HepG2 (cell line): ENCODE data around the gene ATXN7L2. TPM values are rescaled to one million over a fixed set of nuclear protein-coding genes. Genes with fewer than 3 reads are reported as not detected.
A peak's percentile ranks its signal among the peaks of the same experiment; 100 is the strongest.

ENCODE experiments used
- ATM ChIP-seq: fragments of 450-650 bp; IDR thresholded peaks from 2 replicates; pipeline ENCODE4 v1.7.1; 2017; ENCODE audit warnings: mild to moderate bottlenecking, borderline replicate concordance
- EZH2 ChIP-seq: conservative IDR thresholded peaks from 2 replicates; pipeline ENCODE4 v1.6.1; 2012; ENCODE audit warnings: mild to moderate bottlenecking, low read depth, low read length, moderate library complexity
- GATAD1 ChIP-seq: IDR thresholded peaks from 2 replicates; pipeline ENCODE4 v1.6.1; 2016; ENCODE audit warnings: missing genetic modification reagents, missing compliant biosample characterization
- KLF11 ChIP-seq: IDR thresholded peaks from 2 replicates; pipeline ENCODE4 v1.6.1; 2016; ENCODE audit warnings: missing compliant biosample characterization
- PHF21A ChIP-seq: sonication (generic); formaldehyde crosslinking; IDR thresholded peaks from 2 replicates; pipeline ENCODE4 v1.5.0; 2020; ENCODE audit warnings: mild to moderate bottlenecking, missing genetic modification reagents
- RORA ChIP-seq: sonication (generic); formaldehyde crosslinking; IDR thresholded peaks from 2 replicates; pipeline ENCODE4 v1.5.0; 2020; ENCODE audit warnings: mild to moderate bottlenecking, missing genetic modification reagents, moderate library complexity
- SRSF4 ChIP-seq: fragments of 200-400 bp; formaldehyde crosslinking; IDR thresholded peaks from one replicate; pipeline ENCODE4 v1.6.1; 2018; ENCODE audit warnings: mild to moderate bottlenecking, low read depth, low read length, moderate library complexity; ENCODE audit not compliant: poor library complexity, severe bottlenecking
- TEAD2 ChIP-seq: sonication (generic); formaldehyde crosslinking; IDR thresholded peaks from 2 replicates; pipeline ENCODE4 v1.9.0; 2021; ENCODE audit warnings: missing genetic modification reagents
- ZNF263 ChIP-seq: sonication (generic); formaldehyde crosslinking; IDR thresholded peaks from 2 replicates; pipeline ENCODE4 v1.4.0; 2020; ENCODE audit warnings: missing genetic modification reagents
- ZNF292 ChIP-seq: sonication (generic); formaldehyde crosslinking; IDR thresholded peaks from 2 replicates; pipeline ENCODE4 v1.8.1; 2022; ENCODE audit warnings: mild to moderate bottlenecking, low read depth, missing genetic modification reagents, borderline replicate concordance
- ZNF317 ChIP-seq: sonication (generic); formaldehyde crosslinking; IDR thresholded peaks from 2 replicates; pipeline ENCODE4 v1.5.0; 2020; ENCODE audit warnings: mild to moderate bottlenecking, missing genetic modification reagents
- ZNF318 ChIP-seq: sonication (generic); formaldehyde crosslinking; IDR thresholded peaks from 2 replicates; pipeline ENCODE4 v1.4.0; 2020; ENCODE audit warnings: mild to moderate bottlenecking, missing genetic modification reagents
- ZNF619 ChIP-seq: sonication (generic); formaldehyde crosslinking; IDR thresholded peaks from 2 replicates; pipeline ENCODE4 v1.4.0; 2020; ENCODE audit warnings: mild to moderate bottlenecking, missing genetic modification reagents
- ZNF781 ChIP-seq: sonication (generic); formaldehyde crosslinking; IDR thresholded peaks from 2 replicates; pipeline ENCODE4 v1.5.1; 2020; ENCODE audit warnings: borderline replicate concordance, mild to moderate bottlenecking, missing genetic modification reagents; ENCODE audit errors: not compliant biosample characterization
- ZNF788 ChIP-seq: sonication (generic); formaldehyde crosslinking; IDR thresholded peaks from 2 replicates; pipeline ENCODE4 v1.5.0; 2020; ENCODE audit warnings: mild to moderate bottlenecking, missing genetic modification reagents, borderline replicate concordance
- polyA plus RNA-seq, 8 experiments: library from polyadenylated mRNA; depleted of rRNA in 3 of 8; stranded (reverse) in 7 of 8; unstranded in 1 of 8; fragments of >200 nt; fragmentation: Illumina TruSeq in 4 of 8; extraction: Trizol in 4 of 8; gene quantifications; 2 replicates each; pipeline versions ENCODE4 v1.2.1 to v1.2.3, GENCODE V29; 2011 to 2016; ENCODE audit warnings: low read depth in 4 of 8, missing spikeins in 1 of 8, mixed read lengths in 1 of 8; ENCODE audit not compliant: insufficient read depth in 1 of 8
- total RNA-seq, 5 experiments: library from RNA; depleted of rRNA; stranded (reverse); fragments of >200 nt; fragmentation: Illumina TruSeq; extraction: Trizol; gene quantifications; 2 replicates each; pipeline ENCODE4 v1.2.3, GENCODE V29; 2016; ENCODE audit warnings: low read depth in 1 of 5
- TF ChIP-seq, protein P1 (sequence below): sonication (generic); formaldehyde crosslinking; IDR thresholded peaks from 2 replicates; pipeline ENCODE4 v1.5.0; 2020; ENCODE audit warnings: mild to moderate bottlenecking, missing genetic modification reagents
- TF ChIP-seq, protein P2 (sequence below): sonication (generic); formaldehyde crosslinking; IDR thresholded peaks from 2 replicates; pipeline ENCODE4 v1.8.0; 2022; ENCODE audit warnings: missing genetic modification reagents, mild to moderate bottlenecking, moderate library complexity, borderline replicate concordance

Gene ATXN7L2
- total and polyA plus RNA-seq, 2 of the 13 experiments (the other 11 are each of a cell fraction or from before 2014, with no cell fraction given) = 2.7 to 2.8 TPM

GRCh38 chr1:109493805-109494539 lies 10.3 kb downstream of the ATXN7L2 start, which contains the start of gene CYB561D1 (continued):
- TF ChIP-seq ZNF318 (CRISPR knock-in tag) (no peak), ZNF292 (CRISPR knock-in tag) (peak; percentile 33; the same call in 1 of the 2 replicates), ZNF619 (peak; percentile 85), ZNF263 (0 out of 2 replicates have a peak, but pooled peaks have one; percentile 58), RORA (no peak), ZNF317 (CRISPR knock-in tag) (peak; percentile 77), TEAD2 (CRISPR knock-in tag) (no peak), EZH2 (no peak), KLF11 (no peak), PHF21A (CRISPR knock-in tag) (no peak), ZNF788 (0 out of 2 replicates have a peak, but pooled peaks have one; percentile 41), ATM (no peak), GATAD1 (peak; percentile 87), SRSF4 (no peak), ZNF781 (CRISPR knock-in tag) (peak; percentile 62)
- TF ChIP-seq, protein P1, sequence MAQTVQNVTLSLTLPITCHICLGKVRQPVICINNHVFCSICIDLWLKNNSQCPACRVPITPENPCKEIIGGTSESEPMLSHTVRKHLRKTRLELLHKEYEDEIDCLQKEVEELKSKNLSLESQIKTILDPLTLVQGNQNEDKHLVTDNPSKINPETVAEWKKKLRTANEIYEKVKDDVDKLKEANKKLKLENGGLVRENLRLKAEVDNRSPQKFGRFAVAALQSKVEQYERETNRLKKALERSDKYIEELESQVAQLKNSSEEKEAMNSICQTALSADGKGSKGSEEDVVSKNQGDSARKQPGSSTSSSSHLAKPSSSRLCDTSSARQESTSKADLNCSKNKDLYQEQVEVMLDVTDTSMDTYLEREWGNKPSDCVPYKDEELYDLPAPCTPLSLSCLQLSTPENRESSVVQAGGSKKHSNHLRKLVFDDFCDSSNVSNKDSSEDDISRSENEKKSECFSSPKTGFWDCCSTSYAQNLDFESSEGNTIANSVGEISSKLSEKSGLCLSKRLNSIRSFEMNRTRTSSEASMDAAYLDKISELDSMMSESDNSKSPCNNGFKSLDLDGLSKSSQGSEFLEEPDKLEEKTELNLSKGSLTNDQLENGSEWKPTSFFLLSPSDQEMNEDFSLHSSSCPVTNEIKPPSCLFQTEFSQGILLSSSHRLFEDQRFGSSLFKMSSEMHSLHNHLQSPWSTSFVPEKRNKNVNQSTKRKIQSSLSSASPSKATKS = no peak; the same call in 1 of the 2 replicates
- TF ChIP-seq, protein P2, sequence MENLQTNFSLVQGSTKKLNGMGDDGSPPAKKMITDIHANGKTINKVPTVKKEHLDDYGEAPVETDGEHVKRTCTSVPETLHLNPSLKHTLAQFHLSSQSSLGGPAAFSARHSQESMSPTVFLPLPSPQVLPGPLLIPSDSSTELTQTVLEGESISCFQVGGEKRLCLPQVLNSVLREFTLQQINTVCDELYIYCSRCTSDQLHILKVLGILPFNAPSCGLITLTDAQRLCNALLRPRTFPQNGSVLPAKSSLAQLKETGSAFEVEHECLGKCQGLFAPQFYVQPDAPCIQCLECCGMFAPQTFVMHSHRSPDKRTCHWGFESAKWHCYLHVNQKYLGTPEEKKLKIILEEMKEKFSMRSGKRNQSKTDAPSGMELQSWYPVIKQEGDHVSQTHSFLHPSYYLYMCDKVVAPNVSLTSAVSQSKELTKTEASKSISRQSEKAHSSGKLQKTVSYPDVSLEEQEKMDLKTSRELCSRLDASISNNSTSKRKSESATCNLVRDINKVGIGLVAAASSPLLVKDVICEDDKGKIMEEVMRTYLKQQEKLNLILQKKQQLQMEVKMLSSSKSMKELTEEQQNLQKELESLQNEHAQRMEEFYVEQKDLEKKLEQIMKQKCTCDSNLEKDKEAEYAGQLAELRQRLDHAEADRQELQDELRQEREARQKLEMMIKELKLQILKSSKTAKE (CRISPR knock-in tag) = peak; percentile 59; the same call in 1 of the 2 replicates
